IPS DF 19.7 (cell line): Measurements from ENCODE around the gene NKD2.
"Not testable (repeated sequence)": the region's sequence is repeated elsewhere in the genome, so short reads cannot be mapped to it uniquely, and the experiment has no call there.

Source experiments
- DNase-seq: peaks from one replicate; pipeline ENCODE4 v3.0.0-alpha.2; 2013; ENCODE audit warnings: low read depth, low spot score

NKD2 gene, protein sequence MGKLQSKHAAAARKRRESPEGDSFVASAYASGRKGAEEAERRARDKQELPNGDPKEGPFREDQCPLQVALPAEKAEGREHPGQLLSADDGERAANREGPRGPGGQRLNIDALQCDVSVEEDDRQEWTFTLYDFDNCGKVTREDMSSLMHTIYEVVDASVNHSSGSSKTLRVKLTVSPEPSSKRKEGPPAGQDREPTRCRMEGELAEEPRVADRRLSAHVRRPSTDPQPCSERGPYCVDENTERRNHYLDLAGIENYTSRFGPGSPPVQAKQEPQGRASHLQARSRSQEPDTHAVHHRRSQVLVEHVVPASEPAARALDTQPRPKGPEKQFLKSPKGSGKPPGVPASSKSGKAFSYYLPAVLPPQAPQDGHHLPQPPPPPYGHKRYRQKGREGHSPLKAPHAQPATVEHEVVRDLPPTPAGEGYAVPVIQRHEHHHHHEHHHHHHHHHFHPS

DNA sequence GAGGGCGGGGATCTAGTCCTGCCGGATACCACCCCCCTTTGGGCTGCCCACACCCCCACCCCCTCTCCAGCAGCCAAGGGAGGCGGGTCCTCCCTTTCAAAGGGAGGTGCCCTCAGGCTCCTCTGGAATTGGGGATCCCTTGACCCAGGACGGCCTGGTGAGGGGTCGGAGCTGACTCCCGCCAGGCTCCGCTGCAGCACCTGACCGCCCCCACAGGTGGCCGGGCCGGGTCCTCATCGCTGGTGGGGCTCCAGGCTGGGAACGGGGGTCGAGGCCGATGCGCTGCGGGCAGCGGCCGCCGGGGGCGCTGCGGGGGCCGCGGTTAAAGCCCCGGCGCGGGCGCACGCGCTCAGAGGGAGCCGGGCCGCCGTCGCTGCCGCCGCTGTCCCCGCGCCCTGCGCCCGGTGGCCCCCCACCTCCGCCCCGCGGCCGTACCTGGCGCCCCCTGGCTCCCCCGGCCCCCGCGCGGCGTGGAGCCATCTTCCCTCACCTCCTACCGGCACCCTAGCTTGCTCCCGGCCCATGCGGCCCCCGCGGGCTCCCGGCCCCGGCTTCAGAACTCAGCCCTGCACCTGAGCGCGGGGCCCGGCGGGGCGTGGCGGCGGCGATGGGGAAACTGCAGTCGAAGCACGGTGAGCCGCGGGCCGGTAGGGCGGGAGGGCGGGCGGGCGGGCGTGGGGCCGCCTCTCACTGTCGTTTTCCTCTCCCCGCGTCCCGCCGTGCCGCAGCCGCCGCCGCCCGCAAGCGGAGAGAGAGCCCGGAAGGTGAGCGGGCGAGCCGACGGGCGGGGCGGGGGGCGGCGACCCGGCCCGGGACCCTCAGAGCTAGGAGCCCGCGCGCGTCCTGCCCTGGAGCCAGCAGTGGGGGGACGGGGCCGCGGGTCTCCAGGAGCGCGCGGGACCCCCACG lies at the start of gene NKD2:
Gene NKD2 (plus strand): TSS at position 352 of the 908 bp plus-strand sequence. CDS start 256 bp downstream, at position 608.
- DNase-seq = no peak

DNA sequence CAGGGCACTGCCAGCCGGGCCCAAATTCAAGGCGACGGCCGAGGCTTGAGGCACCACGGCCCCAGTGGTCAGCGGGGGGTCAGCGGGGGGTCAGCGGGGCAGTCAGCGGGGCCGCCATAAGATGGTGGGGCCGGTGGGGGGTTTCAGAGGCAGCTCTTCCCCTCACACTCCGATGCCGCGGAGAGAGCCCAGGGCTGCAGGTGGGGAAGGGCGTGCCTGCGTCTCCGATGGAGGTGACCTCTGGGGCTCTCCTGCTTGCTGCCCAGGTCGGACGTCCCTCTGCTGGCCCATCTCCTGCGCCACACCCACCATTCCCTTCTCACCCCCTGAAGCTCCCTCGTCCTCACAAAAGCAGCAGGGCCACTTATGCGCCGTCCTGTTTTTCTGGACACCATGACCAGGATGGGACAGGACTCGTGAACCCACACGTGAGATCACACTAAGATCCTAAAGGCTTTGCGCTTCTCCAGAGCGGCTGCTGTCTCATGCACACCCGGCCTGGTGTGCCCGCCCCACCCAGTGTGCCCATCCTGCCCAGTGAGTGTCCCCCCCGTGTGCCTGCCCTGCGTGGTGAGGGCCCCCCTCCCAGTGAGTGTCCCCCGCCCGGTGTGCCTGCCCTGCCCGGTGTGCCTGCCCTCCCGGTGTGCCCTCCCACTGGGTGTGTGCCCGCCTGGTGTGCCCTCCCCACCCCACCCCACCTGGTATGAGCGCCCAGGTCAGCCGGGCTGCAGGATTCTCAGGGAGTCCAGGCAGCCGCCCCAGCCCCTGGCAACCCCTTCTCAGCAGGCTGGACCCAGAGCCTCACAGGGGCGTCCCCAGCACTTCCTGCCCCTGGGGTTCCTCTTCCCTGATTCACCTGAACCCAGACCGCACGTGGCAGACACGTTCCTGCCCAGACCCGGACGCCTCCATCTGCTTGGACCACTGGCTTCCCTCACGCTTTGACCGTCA lies 48.7 kb upstream of the NKD2 start:
- no peak for DNase-seq

DNA sequence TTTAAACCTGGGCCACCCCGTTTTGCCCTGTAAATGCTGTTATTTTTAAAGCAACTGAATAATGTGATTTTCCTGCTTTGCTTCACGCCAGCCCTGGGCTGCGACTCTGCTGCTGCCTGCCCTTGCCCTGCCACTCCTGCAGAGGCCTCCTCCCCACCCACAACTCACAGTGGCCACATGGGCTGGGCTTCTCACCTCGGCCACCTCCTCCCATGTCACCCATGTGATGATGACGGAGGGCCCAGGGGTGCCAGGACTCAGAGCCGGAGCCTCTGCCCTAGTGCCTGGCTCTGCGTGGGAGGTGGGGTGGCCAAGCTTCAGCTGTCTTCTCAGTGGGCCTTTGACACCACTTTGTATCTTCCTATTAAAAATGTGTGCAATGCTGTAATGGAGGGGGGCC lies 48.1 kb upstream of the NKD2 start:
- no peak for DNase-seq

DNA sequence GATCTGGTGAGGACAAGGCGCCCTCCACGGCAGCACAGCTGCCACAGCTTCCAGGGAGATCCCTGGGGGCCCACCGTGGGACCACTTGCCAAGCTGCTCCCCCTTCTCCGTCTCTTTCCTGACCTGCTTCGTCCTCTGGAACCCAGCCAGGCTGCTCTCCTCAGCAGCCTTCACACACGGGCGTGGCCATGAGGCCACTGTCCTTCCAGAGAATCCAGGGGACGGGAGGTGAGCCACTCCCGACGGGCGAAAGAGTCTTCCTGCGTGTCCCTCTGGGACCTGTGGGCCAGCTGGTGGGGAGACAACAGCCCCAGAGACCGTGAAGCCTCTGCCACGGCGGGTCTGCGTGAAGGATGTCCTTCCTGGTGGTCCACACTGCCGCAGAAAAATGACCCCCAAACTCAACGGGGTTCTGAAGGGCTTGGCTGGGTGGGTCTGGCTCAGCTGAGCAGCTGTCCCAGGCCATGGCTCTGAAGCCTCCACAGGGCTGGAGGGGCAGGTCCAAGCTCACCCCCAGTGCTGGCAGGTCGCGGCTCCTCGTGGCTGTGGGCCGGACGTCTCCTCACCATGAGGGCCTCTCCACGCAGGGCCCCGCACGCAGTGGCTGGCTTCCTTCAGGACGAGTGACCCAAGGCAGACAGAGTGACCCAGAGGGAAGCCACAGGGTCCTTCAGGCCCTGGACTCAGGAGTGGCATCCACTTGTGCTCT lies 47.4 kb upstream of the NKD2 start:
- DNase-seq = no peak

DNA sequence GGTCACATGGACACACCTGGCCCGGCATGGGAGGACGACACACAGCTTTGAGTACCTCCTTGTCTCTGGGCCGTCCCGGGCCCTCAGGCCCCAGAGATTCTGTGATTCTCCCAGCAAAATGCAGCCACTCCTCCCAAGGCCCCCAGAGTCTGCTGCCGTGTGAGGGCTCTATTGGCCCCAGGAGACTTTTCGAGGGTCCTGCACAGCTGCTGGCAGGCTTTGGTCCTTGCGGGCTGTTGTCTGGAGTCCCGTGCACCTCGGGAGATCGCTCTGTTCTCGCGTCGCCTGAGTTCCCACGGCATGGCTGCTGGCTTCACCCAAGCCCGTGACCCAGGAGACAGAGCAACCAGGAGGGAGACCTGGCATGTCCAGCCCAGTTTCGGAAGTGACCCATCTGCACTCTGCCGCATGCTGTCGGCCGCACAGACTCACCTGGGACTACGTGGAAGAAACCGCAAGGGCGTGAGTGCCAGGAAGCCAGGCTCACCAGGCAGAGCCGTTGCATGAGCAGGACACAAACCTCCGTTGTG lies 46.8 kb upstream of the NKD2 start:
- no peak for DNase-seq

DNA sequence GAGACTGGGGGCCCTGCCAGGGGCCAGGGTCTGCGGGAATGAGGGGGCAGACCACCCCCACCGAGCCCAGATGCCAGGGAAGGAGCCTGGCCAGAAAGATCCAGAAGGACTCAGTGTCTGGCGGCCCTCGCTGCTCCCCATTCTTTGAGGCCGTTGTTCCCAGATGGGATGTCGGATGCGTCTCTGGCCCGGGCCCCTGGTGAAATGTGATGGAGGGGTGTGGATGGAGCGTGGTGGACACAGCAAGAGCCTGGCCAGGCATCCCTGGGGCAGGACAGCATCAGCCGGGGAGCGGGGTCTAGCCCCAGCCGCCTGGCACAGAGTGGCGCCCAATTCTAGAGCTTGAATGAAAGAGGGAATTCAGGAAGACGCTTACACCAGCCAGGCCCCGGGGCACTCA lies 46.2 kb upstream of the NKD2 start:
- DNase-seq = no peak

DNA sequence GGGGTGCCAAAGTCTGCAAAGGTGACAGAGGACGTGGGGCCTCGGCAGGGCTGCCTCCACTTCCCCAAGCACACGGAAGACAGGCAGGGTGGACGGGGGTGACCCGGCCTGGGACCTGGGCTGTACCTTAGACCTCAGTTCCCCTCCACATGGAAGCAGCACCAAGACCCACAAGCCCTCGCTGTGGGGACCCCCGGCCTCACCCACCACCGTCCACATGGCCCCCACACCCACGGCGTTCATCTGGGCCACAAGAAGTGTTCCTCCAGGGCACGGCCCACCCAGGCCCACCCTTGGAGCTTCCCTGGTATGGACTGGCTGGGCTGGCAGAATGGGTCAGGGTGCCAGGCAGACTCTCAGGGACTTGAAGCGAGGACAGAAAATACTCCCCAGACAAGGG lies 45.8 kb upstream of the NKD2 start:
- DNase-seq = no peak

DNA sequence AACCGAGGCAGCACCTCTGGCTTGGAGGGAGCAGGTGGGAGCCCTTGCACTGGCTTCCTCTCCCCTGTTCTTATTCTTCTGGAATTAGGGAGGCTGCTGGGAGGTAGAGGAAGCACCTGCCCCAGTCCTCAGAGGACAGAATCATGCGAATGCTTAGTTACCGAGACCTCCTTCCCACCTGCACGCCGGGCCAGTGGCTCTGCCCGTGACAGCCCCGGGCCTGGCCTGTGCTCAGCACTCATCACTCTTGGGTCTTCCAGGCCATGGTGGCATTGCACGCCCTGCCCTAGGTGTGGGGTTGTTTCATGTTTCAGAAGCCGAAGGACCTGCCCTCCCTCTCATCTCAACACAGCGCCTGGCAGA lies 45.3 kb upstream of the NKD2 start:
- no peak for DNase-seq

DNA sequence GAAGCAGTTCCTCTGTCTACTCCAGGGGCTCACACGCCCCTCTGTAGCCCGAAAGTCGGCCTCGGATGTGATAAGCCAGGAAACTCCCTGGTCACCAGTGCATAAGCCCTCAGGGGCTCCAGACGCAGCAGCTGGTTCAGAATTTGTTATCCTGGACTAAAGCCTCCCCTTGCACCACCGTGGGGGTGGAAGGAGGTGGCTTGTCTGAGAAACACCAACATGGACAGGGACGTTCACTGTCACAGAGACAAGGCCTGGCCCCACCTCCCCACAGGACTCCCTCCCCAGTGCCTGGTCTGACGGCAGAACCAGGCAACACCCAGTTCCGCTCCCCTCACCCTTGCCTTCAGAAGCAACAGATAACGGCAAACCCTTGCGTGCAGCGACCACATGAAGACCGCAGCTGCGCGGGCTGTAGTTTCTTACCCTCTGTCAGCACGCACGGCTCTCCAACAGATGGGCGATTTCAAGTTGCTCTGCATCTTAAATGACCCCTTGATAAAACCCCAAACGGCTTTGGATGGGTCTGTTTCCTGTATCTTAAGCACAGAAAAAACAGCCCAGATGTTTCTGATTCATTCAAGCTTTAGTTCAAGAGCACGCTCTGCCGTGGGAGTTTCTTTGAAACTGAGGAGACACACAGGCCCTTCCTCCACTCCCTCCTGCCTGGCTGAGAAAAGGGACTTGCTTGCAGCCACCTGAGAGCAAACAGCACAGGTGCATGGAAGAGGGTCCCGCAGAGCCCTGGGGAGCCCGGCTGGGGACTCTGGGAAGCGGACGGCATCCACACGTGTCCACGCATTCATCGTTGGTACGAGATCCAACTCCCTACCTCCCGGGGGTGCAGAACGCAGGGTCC lies 44.7 kb upstream of the NKD2 start:
- DNase-seq = no peak

DNA sequence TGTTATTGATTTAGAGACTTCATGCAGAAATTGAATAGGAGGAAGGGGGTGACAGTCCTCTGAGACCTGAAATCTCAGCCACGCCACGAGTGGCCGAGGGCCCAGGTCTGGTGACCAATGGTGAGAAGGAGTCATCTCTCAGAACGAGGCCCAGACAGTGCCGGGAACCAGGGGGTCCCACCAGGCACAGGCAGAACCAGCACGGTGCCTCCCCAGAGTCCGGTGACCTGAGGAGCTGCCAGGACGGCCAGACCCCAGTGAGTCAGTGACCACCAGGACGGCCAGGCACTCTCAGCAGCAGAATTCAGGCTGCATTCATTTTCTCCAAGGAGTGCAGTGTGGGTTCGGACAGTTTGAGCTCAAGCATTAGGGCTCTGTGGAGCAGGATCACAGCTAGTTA lies 43.8 kb upstream of the NKD2 start:
- DNase-seq = no peak

DNA sequence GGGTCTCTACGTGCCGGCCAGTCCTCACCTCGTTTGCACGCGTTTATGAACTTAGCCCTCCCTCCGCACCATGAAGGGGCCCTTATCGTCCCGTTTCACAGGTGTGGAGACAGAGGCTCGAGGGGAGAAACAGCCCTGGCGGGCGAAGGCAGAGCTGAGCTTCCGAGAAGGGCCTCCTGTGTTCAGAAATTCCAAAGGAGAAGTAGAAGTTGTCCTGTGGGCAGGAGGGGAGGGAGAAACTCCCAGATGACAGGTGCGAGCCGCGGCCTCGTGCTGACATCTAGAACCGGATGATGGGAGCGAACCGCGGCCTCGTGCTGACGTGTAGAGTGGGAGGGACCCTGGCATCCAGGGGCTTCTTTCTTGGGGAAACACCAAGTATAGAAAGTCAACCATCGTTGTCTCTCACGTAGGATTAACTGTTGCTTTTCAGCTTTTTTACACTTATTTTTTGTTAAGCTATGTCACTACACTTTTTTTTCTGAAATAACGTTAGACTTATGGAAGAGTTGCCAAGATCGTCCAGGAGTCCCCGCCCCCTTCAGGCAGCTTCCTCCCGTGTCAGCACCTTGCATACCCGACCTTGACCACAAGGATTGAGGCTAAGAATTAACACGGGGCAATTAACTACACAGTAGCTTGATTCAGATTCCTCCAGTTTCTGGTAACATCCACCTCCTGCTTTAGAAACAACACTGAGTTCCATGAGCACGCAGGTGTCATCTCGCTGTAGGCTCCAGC lies 42.8 kb upstream of the NKD2 start:
- DNase-seq = no peak

DNA sequence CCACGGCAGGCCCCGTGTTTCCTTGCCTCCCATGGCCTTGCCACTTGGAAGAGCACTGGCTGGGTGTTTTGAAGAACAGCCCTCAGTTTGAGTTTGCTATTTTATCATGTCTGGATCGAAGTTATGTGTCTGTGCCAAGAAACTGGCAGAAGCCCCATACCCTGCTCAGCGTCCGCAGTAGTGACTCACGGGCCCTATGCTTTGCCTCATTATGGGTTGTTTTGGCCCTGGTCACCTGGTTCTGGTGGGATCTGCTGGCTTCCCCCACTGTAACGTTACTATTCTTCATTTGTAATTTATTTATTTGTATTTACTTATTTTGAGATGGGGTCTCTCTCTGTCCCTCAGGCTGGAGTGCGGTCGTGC lies 42.3 kb upstream of the NKD2 start:
- no peak for DNase-seq

DNA sequence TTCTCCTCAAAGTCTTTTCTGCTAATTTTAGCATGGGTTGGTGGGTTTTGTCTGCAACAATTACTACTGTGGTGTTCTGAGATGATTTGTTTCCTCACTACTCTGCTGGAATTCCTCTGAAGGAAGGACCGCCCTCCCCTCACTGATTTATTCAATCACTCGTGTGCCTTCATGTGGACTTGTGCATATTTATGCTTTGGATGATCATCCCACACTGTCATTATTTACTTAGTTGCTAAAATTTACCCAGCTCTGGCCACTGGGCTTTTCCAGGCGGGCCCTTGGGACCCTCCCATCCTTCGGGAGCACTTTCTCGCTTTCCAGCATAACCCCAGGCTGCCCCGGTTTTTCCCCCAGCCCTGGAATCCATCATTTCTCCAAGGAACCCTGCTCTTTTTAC lies 41.7 kb upstream of the NKD2 start:
- no peak for DNase-seq

DNA sequence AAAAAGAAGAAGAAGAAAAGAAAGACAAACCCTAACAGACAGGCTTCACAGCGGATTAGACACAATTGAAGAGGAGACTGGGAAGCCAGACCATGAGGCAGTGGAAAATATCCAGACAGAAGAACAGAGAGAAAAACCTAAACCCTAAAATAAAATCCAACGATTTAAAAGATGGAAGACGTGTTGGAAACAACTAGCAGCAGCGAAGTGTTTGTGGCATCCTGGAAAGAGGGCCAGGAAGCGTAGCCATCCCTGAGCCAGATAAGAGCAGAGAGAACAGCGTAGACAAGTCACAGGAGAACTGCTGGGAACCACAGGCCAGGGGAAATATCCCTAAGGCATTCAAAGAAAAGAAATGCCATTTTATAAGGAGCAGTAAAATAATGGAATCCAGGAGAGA lies 39.7 kb upstream of the NKD2 start:
- no peak for DNase-seq

DNA sequence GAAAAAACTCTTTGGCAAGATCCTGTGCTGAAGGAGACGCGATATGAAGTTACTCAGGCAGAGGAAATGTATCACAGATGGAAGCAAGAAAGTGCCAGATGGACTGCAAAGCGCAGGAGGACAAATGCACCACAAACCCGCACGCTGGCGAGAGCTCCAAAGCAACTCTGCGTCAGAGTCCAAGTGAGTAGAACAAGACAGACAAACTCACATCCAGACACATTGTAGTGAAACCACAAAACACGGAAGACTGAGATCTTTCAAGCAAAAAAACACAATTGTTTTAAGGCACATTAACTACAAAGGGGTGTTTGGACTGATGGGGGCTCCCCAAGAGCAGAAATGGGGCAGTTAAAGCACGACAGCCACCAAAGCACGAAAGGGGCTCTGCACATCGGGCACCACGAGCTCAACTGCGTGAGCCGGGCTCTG lies 39.2 kb upstream of the NKD2 start:
- DNase-seq = no peak

DNA sequence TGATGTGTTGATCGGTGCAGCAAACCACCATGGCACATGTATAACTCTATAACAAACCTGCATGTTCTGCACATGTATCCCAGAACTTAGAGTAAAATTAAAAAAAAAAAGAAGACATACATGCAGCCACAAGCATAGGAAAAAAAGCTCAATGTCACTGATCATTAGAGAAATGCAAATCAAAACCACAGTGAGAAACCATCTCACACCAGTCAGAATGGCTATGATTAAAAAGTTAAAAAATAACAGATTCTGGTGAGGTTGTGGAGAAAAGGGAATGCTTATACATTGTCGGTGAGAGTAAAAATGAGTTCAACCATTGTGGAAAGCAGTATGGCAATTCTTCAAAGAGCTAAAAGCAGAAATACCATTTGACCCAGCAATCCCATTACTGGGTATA lies 36.0 kb upstream of the NKD2 start:
- not testable (repeated sequence) for DNase-seq

DNA sequence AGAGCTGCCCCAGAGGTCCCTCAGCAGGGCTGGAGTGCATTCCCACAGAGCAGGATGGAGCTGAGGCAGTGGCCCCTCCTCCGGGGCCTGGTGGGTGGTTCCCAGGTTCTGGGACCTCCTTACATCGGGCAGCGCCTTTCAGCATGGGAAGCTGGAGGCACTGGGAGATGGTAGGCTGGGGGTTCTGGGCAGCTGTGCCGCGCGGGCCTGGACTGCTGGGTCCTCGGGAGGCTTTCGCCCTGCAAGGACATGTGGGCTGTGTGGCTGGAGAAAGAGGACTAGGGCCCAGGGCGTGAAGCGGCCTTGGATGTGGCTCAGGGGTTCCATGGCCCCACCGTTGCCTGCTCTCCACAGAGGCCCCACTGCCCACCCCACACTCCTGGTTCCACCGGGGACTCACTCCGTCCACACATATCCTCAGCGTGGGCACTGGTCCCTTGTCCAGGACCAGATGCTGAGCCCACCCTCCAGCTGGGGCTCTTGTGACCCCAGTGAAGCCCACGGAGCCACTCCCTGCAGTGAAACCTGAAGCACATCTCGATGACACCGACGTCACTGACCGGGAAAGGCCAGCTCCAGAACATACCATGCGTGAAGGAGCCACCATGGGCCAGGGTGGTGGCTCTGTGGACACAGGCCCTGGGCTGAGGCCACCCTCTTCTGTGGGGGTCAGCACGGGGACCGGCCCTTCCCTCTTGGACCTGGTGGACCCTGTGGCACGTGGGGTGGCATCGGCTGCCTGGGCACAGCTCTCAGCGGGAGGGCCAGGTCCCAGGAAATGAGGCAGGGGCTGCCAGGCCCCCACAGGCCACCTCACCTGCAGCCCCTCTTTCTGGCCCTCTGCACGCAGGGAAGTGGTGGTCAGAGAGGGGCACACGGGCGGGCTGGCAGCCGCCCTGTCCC lies 31.5 kb upstream of the NKD2 start:
- no peak for DNase-seq

DNA sequence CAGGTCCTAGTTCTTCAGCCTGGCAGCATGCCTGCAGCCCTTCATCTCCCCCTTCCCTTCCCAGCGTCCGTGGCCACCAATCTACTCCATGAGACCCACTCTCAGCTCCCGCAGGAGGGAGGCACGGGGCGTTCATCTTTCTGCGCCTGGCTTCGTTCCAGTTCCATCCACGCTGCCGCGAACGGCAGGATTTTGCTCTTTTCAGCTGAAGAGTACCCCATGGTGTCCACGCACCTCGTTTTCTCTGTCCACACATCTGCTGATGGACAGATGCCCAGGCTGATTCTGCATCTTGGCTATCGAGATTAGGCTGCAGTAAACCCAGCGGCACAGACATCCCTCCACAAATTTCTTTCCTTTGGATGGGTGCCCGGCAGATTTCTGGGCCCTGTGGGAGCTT lies 30.5 kb upstream of the NKD2 start:
- DNase-seq = no peak
